Smooth muscle cell (in vitro differentiated cells): ENCODE results near the gene APBA2. TPM values are rescaled to one million over a fixed set of nuclear protein-coding genes. Genes with fewer than 3 reads are reported as not detected.
A peak's percentile ranks its signal among the peaks of the same experiment; 100 is the strongest.

Experiments
- DNase-seq: peaks from one replicate; lab custom pipeline; 2025; ENCODE audit not compliant: unreplicated experiment; lab: John Stamatoyannopoulos, UW
- H2AFZ ChIP-seq: fragments of 200-600 bp; sonication (generic); 2 replicates; pipeline ENCODE4 v1.6.0; 2016; ENCODE audit warnings: antibody characterized with exemption, low read depth, mild to moderate bottlenecking
- H3F3A ChIP-seq: fragments of 200-600 bp; sonication (generic); 2 replicates; pipeline ENCODE4 v1.6.0; 2017; ENCODE audit warnings: antibody characterized with exemption, low read depth
- H3K27ac ChIP-seq: fragments of 200-600 bp; sonication (generic); 2 replicates; pipeline ENCODE4 v1.5.1; 2016; ENCODE audit warnings: low read depth, mild to moderate bottlenecking
- H3K27me3 ChIP-seq: fragments of 200-600 bp; sonication (generic); 2 replicates; pipeline ENCODE4 v1.6.1; 2016; ENCODE audit warnings: low read depth, mild to moderate bottlenecking
- H3K36me3 ChIP-seq: fragments of 200-600 bp; sonication (generic); 2 replicates; pipeline ENCODE4 v1.5.1; 2016; ENCODE audit warnings: low read depth
- H3K4me1 ChIP-seq: fragments of 200-600 bp; sonication (generic); 2 replicates; pipeline ENCODE4 v1.5.1; 2016; ENCODE audit warnings: low read depth
- H3K4me2 ChIP-seq: fragments of 200-600 bp; sonication (generic); 2 replicates; pipeline ENCODE4 v1.6.0; 2016; ENCODE audit warnings: mild to moderate bottlenecking
- H3K4me3 ChIP-seq: fragments of 200-600 bp; sonication (generic); 2 replicates; pipeline ENCODE4 v1.5.1; 2016; ENCODE audit warnings: mild to moderate bottlenecking
- H3K79me2 ChIP-seq: fragments of 200-600 bp; sonication (generic); 2 replicates; pipeline ENCODE4 v1.6.0; 2016; ENCODE audit warnings: low read depth, mild to moderate bottlenecking
- H3K9ac ChIP-seq: fragments of 200-600 bp; sonication (generic); 2 replicates; pipeline ENCODE4 v1.6.0; 2016; ENCODE audit warnings: low read depth
- H3K9me3 ChIP-seq: fragments of 200-600 bp; sonication (generic); replicated peaks from 2 replicates; pipeline ENCODE4 v1.5.1; 2016; ENCODE audit warnings: low read depth
- H4K20me1 ChIP-seq: fragments of 200-600 bp; sonication (generic); 2 replicates; pipeline ENCODE4 v1.6.0; 2016; ENCODE audit warnings: low read depth
- WGBS: methylation state at CpG from one replicate; pipeline ENCODE4 v1.1.7; 2016; ENCODE audit warnings: low lambda C conversion rate; 5-methylcytosine and 5-hydroxymethylcytosine counted together
- polyA plus RNA-seq: library from polyadenylated mRNA; unstranded; fragments of >200 nt; fragmentation: Nextera tagmentation; extraction: Ambion mirVana; gene quantifications from 2 replicates; pipeline ENCODE4 v1.2.1, GENCODE V29; 2016
- total RNA-seq: library from RNA; depleted of rRNA; stranded (reverse); fragments of >200 nt; gene quantifications from 2 replicates; pipeline ENCODE4 v1.2.3, GENCODE V29; 2014
- TF ChIP-seq, protein P1 (sequence below): fragments of 200-600 bp; sonication (generic); IDR thresholded peaks from 2 replicates; pipeline ENCODE4 v1.5.1; 2017; ENCODE audit warnings: borderline replicate concordance, mild to moderate bottlenecking, antibody characterized with exemption; ENCODE audit not compliant: insufficient read depth, poor library complexity, severe bottlenecking

APBA2 gene
- total and polyA plus RNA-seq, 2 experiments from 2014 or later, result 10.2 to 14.9 TPM

DNA sequence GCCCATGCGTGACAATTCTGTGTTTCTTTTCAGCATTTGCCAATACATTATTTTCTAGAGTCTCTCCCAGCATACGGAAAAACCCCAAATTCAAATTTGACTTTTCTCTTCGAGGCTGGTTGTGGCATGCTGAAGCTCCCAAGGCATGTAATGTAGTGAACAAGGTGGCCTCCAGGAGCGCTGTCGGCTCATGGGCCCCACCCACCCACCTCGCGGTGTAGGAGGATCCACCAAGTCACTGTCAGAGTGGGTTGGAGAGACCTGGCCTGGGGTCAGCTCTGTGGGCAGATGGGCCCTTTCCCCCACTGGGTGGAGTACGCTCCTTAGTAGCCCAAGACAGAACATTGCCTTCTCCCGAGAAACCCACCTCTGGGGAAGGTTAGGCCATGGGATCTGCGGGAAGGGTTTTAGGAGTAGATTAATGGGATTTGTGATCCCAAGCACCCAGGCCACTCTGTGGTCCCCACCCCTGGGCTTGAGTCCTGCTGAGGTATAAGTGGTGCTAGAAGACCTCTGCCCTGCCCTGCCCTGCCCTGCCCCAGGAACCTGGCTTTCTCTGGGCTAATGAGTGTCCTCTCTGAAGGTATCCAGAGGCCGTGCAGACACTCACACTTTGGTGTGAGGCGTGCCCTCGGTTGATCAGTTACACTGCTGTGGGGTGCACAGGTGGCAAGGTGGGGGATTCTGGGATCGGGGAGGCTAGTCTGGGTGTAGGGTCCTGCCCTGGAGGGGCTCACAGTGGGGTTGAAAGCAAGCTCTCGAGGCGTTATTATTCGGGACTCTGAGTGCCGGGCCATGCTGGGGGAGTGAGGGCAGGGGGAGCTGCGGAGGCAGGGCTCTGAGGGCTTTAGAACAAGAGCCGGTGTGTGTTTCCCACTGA lies 97.9 kb downstream of the APBA2 start:
- Histone ChIP-seq H3K4me3 (no peak overlapping the region), H3K9me3 (no peaks in the 10 kb centered on the region), H4K20me1 (no peaks in the 10 kb centered on the region), H3K79me2 (no peaks in the 10 kb centered on the region), H3K36me3 (no peaks in the 10 kb centered on the region), H3K27ac (no peak overlapping the region), H2AFZ (no peak overlapping the region), H3K27me3 (no peaks in the 10 kb centered on the region), H3F3A (no peaks in the 10 kb centered on the region), H3K9ac (no peak overlapping the region), H3K4me2 (no peak overlapping the region), H3K4me1 (peaks cover 13% of the 10 kb centered on the region)
- WGBS, result 88% methylated on average over 20 of the region's 20 CpGs
- TF ChIP-seq, protein P1, sequence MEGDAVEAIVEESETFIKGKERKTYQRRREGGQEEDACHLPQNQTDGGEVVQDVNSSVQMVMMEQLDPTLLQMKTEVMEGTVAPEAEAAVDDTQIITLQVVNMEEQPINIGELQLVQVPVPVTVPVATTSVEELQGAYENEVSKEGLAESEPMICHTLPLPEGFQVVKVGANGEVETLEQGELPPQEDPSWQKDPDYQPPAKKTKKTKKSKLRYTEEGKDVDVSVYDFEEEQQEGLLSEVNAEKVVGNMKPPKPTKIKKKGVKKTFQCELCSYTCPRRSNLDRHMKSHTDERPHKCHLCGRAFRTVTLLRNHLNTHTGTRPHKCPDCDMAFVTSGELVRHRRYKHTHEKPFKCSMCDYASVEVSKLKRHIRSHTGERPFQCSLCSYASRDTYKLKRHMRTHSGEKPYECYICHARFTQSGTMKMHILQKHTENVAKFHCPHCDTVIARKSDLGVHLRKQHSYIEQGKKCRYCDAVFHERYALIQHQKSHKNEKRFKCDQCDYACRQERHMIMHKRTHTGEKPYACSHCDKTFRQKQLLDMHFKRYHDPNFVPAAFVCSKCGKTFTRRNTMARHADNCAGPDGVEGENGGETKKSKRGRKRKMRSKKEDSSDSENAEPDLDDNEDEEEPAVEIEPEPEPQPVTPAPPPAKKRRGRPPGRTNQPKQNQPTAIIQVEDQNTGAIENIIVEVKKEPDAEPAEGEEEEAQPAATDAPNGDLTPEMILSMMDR, result no peak
- DNase-seq, result no peak

DNA sequence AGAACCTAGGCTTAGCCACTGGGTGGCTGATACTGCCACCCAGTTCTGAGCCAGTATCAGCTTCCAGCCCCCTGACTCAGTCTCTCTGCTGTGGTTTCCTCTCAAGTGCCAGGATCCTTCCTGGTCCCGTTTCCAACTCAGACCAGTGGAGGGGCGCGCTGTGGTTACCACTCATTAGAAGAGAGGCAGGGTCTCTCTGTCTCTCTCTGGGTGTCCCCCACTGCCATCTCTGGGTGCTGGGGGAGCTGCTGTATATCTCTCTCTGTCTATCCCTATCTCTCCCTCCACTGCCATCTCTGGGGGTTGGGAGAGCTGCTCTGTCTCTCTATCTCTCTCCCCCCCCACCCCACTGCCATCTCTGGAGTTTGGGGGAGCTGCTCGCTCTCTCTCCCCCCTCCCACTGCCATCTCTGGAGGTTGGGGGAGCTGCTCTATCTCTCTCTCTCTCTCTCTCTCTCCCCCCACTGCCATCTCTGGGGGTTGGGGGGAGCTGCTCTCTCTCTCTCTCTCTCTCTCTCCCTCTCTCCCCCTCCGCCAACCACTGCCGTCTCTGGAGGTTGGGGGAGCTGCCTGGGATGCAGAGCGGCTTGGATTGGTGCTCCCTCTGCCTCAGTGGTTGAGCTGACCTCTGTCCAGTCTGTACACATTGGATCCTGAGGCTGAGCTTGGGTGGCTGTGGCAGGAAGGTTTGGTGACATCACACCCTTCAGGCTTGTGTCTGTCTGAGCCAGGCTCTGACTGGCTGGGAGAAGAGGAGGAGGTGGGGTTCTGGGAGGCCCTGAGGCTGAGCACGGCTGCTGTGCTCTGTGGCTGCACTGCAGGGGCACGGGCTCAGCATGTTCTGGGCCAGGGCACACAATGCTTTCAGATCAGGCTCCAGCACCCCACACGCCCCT lies 98.9 kb downstream of the APBA2 start:
- H3K9ac ChIP-seq, result no peak overlapping the region
- H3K4me2 ChIP-seq, result peak overlapping the region; percentile 58
- H3K27me3 ChIP-seq, result no peaks in the 10 kb centered on the region
- no peaks in the 10 kb centered on the region for H3K36me3 ChIP-seq
- H3K79me2 ChIP-seq, result no peaks in the 10 kb centered on the region
- H3K9me3 ChIP-seq, result no peaks in the 10 kb centered on the region
- H3K4me3 ChIP-seq, result no peak overlapping the region
- TF ChIP-seq, protein P1, result no peak
- H4K20me1 ChIP-seq, result no peaks in the 10 kb centered on the region
- H2AFZ ChIP-seq, result peak overlapping the region; percentile 27
- peaks cover 9% of the 10 kb centered on the region for H3K4me1 ChIP-seq
- H3F3A ChIP-seq, result no peaks in the 10 kb centered on the region
- DNase-seq, result no peak
- 76% methylated on average over 10 of the region's 10 CpGs for WGBS
- H3K27ac ChIP-seq, result peak overlapping the region; percentile 27

DNA sequence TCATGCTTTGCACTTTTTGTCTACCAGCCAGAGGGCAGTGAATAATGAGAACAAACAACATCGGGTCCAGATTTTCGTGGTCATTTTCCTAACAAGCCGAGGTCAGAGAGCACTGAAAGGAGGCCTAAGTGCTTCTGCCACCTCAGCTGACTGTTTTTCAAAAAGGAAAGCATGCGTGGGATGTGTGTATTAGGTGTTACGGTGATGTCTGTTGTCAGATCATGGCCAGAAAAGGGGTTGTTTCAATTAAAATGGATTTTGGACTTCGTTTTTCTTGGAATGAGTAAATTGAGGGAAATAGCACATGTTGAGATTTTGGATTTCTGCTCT lies 99.5 kb downstream of the APBA2 start:
- 49% methylated on average over 6 of the region's 6 CpGs for WGBS
- peak overlapping the region; percentile 58 for H3K4me2 ChIP-seq

More for the DNA sequence above, 99.5 kb downstream of the APBA2 start:
- Histone ChIP-seq H3K36me3 (no peaks in the 10 kb centered on the region), H3F3A (no peaks in the 10 kb centered on the region), H3K4me3 (no peak overlapping the region), H3K9ac (no peak overlapping the region), H2AFZ (peak overlapping the region; percentile 27), H3K79me2 (no peaks in the 10 kb centered on the region), H4K20me1 (no peaks in the 10 kb centered on the region), H3K27me3 (no peaks in the 10 kb centered on the region), H3K27ac (peak overlapping the region; percentile 27), H3K4me1 (peaks cover 9% of the 10 kb centered on the region), H3K9me3 (no peaks in the 10 kb centered on the region)
- TF ChIP-seq, protein P1, result no peak
- DNase-seq, result no peak
